GM21423 (cell line): ENCODE measurements around the gene MGAT4A.
"Not testable (repeated sequence)": the region's sequence is repeated elsewhere in the genome, so short reads cannot be mapped to it uniquely, and the experiment has no call there.

Experiments
- ATAC-seq: cut with Tn5 transposase; IDR thresholded peaks from one replicate; pipeline ENCODE4 v1.9.1; 2021; ENCODE audit warnings: mild to moderate bottlenecking, moderate library complexity; ENCODE audit not compliant: unreplicated experiment

The MGAT4A gene

GRCh38 chr2:98608962-98609604 is 121.8 kb downstream of the MGAT4A start:
- ATAC-seq, result peak; percentile 6

GRCh38 chr2:98608116-98608961 is 122.6 kb downstream of the MGAT4A start, which contains the start of the genes COA5 and UNC50:
COA5 (minus strand) TSS chr2:98608512; CDS start chr2:98608405, 107 bp downstream.
UNC50 (plus strand) TSS chr2:98608589; CDS start chr2:98609760, 1,171 bp downstream.
- peak; percentile 86 for ATAC-seq

GRCh38 chr2:98607741-98608115 is 123.2 kb downstream of the MGAT4A start:
- no peak for ATAC-seq

GRCh38 chr2:98607104-98607503 is 123.8 kb downstream of the MGAT4A start:
- ATAC-seq, result no peak

GRCh38 chr2:98606431-98606830 is 124.5 kb downstream of the MGAT4A start:
- no peak for ATAC-seq

GRCh38 chr2:98605076-98605475 is 125.9 kb downstream of the MGAT4A start:
- no peak for ATAC-seq

- no peak for ATAC-seq
Measured at GRCh38 chr2:98604547-98604946, 126.4 kb downstream of the MGAT4A start.

- ATAC-seq, result peak; percentile 77
Measured at GRCh38 chr2:98601532-98602132, 129.3 kb downstream of the MGAT4A start.

- no peak for ATAC-seq
Measured at GRCh38 chr2:98598781-98599428, 132.0 kb downstream of the MGAT4A start.

- not testable (repeated sequence) for ATAC-seq
Measured at GRCh38 chr2:98594665-98595064, 136.3 kb downstream of the MGAT4A start.

GRCh38 chr2:98592565-98592964 is 138.4 kb downstream of the MGAT4A start:
- no peak for ATAC-seq

- no peak for ATAC-seq
Measured at GRCh38 chr2:98589489-98589888, 141.4 kb downstream of the MGAT4A start.

- no peak for ATAC-seq
Measured at GRCh38 chr2:98588880-98589431, 142.0 kb downstream of the MGAT4A start.

GRCh38 chr2:98586551-98587140 is 144.3 kb downstream of the MGAT4A start:
- no peak for ATAC-seq

- ATAC-seq, result no peak
Measured at GRCh38 chr2:98585386-98585785, 145.5 kb downstream of the MGAT4A start.

- ATAC-seq, result no peak
Measured at GRCh38 chr2:98583816-98584618, 146.9 kb downstream of the MGAT4A start.

GRCh38 chr2:98583276-98583675 is 147.7 kb downstream of the MGAT4A start:
- no peak for ATAC-seq

- ATAC-seq, result no peak
Measured at GRCh38 chr2:98582523-98582922, 148.4 kb downstream of the MGAT4A start.

- ATAC-seq, result no peak
Measured at GRCh38 chr2:98580656-98581284, 150.2 kb downstream of the MGAT4A start.
